Naive B cell (primary cell): ENCODE data around the gene METTL15. TPM values are rescaled to one million over a fixed set of nuclear protein-coding genes. Genes with fewer than 3 reads are reported as not detected.
"Not testable (repeated sequence)": the region's sequence is repeated elsewhere in the genome, so short reads cannot be mapped to it uniquely, and the experiment has no call there.

Source experiments
- ATAC-seq, 2 donors: fragments of 150-1000 bp; cut with Tn5 transposase; 2 replicates each; pipeline ENCODE4 v1.10.0; 2021; ENCODE audit warnings: low read depth in 2 of 2, mild to moderate bottlenecking in 2 of 2, moderate library complexity in 2 of 2
- DNase-seq: peaks from one replicate; pipeline ENCODE4 v3.0.0; 2022
- H3K27ac Mint-ChIP-seq, 6 donors: one replicate each; pipeline ENCODE4 v1.8.0; 2020 to 2022; ENCODE audit warnings: mild to moderate bottlenecking in 6 of 6, mixed read lengths in 6 of 6, moderate library complexity in 5 of 6, inconsistent platforms in 2 of 6
- H3K27me3 Mint-ChIP-seq, 3 donors: one replicate each; pipeline ENCODE4 v1.8.0; 2021 to 2022; ENCODE audit warnings: mixed read lengths in 3 of 3, mild to moderate bottlenecking in 1 of 3
- H3K36me3 Mint-ChIP-seq, 2 donors: one replicate each; pipeline ENCODE4 v1.8.0; 2020 to 2022; ENCODE audit warnings: mixed read lengths in 2 of 2, inconsistent platforms in 1 of 2, mild to moderate bottlenecking in 1 of 2
- H3K4me1 Mint-ChIP-seq, 3 donors: one replicate each; pipeline ENCODE4 v1.8.0; 2020 to 2022; ENCODE audit warnings: mixed read lengths in 3 of 3, inconsistent platforms in 1 of 3, mild to moderate bottlenecking in 1 of 3, moderate library complexity in 1 of 3
- H3K4me3 Mint-ChIP-seq, 8 donors: one replicate each; pipeline ENCODE4 v1.8.0; 2020 to 2022; ENCODE audit warnings: mild to moderate bottlenecking in 8 of 8, mixed read lengths in 8 of 8, moderate library complexity in 8 of 8, inconsistent platforms in 2 of 8
- H3K9me3 Mint-ChIP-seq, 7 donors: one replicate each; pipeline ENCODE4 v1.8.0; 2020 to 2022; ENCODE audit warnings: mixed read lengths in 7 of 7, mild to moderate bottlenecking in 5 of 7, inconsistent platforms in 2 of 7, moderate library complexity in 1 of 7
- polyA plus RNA-seq, 6 donors: library from polyadenylated mRNA; unstranded; fragments of 300-500 nt; fragmentation: Illumina TruSeq; gene quantifications; one replicate each; pipeline ENCODE4 v1.2.3, GENCODE V29; 2021; ENCODE audit warnings: low read depth in 6 of 6

Gene METTL15
- polyA plus RNA-seq, 6 donors from 2014 or later: 5.0 to 7.8 (median 6.4) TPM

- DNase-seq: no peak
- peaks cover 4 to 6% (median 5%) of the 10 kb centered on the region in 3 donors for H3K4me1 Mint-ChIP-seq
- H3K36me3 Mint-ChIP-seq: peaks cover 10 to 13% of the 10 kb centered on the region in 2 donors
- no peaks in the 10 kb centered on the region for H3K9me3 Mint-ChIP-seq
- no peak overlapping the region for H3K27ac Mint-ChIP-seq
- no peak for ATAC-seq
- H3K27me3 Mint-ChIP-seq: no peaks in the 10 kb centered on the region
- no peak overlapping the region for H3K4me3 Mint-ChIP-seq
These were observed 15.0 kb downstream of the METTL15 start for GRCh38 chr11:28123151-28123581.

GRCh38 chr11:28132548-28132947 is 24.4 kb downstream of the METTL15 start:
- Mint-ChIP-seq H3K36me3 (peaks cover 15 to 31% of the 10 kb centered on the region in 2 donors), H3K4me3 (no peak overlapping the region), H3K27ac (no peak overlapping the region), H3K4me1 (no peaks in the 10 kb centered on the region), H3K9me3 (peaks cover 0 to 30% (median 7%) of the 10 kb centered on the region in 7 donors), H3K27me3 (no peaks in the 10 kb centered on the region)
- ATAC-seq (no peak), DNase-seq (no peak)

- Mint-ChIP-seq H3K36me3 (peaks cover 21 to 36% of the 10 kb centered on the region in 2 donors), H3K9me3 (peaks cover 0 to 36% (median 12%) of the 10 kb centered on the region in 7 donors), H3K27ac (no peak overlapping the region), H3K4me3 (no peak overlapping the region), H3K4me1 (no peaks in the 10 kb centered on the region), H3K27me3 (no peaks in the 10 kb centered on the region)
- no peak for DNase-seq
- ATAC-seq: no peak
These were observed 25.0 kb downstream of the METTL15 start for GRCh38 chr11:28133146-28133545.

- not testable (repeated sequence) for H3K4me1 Mint-ChIP-seq, H3K27me3 Mint-ChIP-seq, H3K4me3 Mint-ChIP-seq, DNase-seq, H3K27ac Mint-ChIP-seq, ATAC-seq
- Mint-ChIP-seq H3K9me3 (peaks cover 9 to 63% (median 41%) of the 10 kb centered on the region in 7 donors), H3K36me3 (peaks cover 44 to 57% of the 10 kb centered on the region in 2 donors)
These were observed 28.0 kb downstream of the METTL15 start for GRCh38 chr11:28136157-28136556.

GRCh38 chr11:28137366-28137765 is 29.2 kb downstream of the METTL15 start:
- peaks cover 46 to 58% of the 10 kb centered on the region in 2 donors for H3K36me3 Mint-ChIP-seq
- H3K4me1 Mint-ChIP-seq: no peaks in the 10 kb centered on the region
- DNase-seq (no peak), ATAC-seq (no peak)
- H3K9me3 Mint-ChIP-seq: peaks cover 9 to 66% (median 44%) of the 10 kb centered on the region in 7 donors
- H3K27me3 Mint-ChIP-seq: no peaks in the 10 kb centered on the region
- H3K4me3 Mint-ChIP-seq: no peak overlapping the region
- no peak overlapping the region for H3K27ac Mint-ChIP-seq

GRCh38 chr11:28137832-28138231 is 29.6 kb downstream of the METTL15 start:
- Mint-ChIP-seq H3K27ac (no peak overlapping the region), H3K36me3 (peaks cover 46 to 56% of the 10 kb centered on the region in 2 donors), H3K4me1 (no peaks in the 10 kb centered on the region), H3K9me3 (peaks cover 9 to 66% (median 44%) of the 10 kb centered on the region in 7 donors), H3K27me3 (no peaks in the 10 kb centered on the region), H3K4me3 (no peak overlapping the region)
- no peak for ATAC-seq
- no peak for DNase-seq

- no peak for DNase-seq
- Mint-ChIP-seq H3K4me3 (no peak overlapping the region), H3K27me3 (no peaks in the 10 kb centered on the region), H3K9me3 (peaks cover 9 to 58% (median 44%) of the 10 kb centered on the region in 7 donors), H3K36me3 (peaks cover 46 to 47% of the 10 kb centered on the region in 2 donors), H3K27ac (no peak overlapping the region), H3K4me1 (peaks cover 0 to 11% (median 6%) of the 10 kb centered on the region in 3 donors)
- no peak for ATAC-seq
These were observed 31.7 kb downstream of the METTL15 start for GRCh38 chr11:28139841-28140415.

- ATAC-seq (no peak), DNase-seq (no peak)
- Mint-ChIP-seq H3K4me1 (peaks cover 0 to 11% (median 9%) of the 10 kb centered on the region in 3 donors), H3K4me3 (no peak overlapping the region), H3K27ac (no peak overlapping the region), H3K9me3 (peaks cover 9 to 51% (median 43%) of the 10 kb centered on the region in 7 donors), H3K27me3 (no peaks in the 10 kb centered on the region), H3K36me3 (peaks cover 41% of the 10 kb centered on the region in 2 donors)
These were observed 32.7 kb downstream of the METTL15 start for GRCh38 chr11:28140689-28141455.

- H3K4me1 Mint-ChIP-seq: peaks cover 0 to 11% (median 9%) of the 10 kb centered on the region in 3 donors
These were observed 34.5 kb downstream of the METTL15 start for GRCh38 chr11:28142724-28143123.

GRCh38 chr11:28144808-28145207 is 36.6 kb downstream of the METTL15 start:
- peaks cover 15% of the 10 kb centered on the region in 2 donors for H3K36me3 Mint-ChIP-seq
- no peak overlapping the region for H3K27ac Mint-ChIP-seq
- H3K27me3 Mint-ChIP-seq: no peaks in the 10 kb centered on the region
- no peak for DNase-seq
- H3K4me3 Mint-ChIP-seq: no peak overlapping the region
- H3K4me1 Mint-ChIP-seq: peaks cover 0 to 11% (median 9%) of the 10 kb centered on the region in 3 donors
- ATAC-seq: peak; percentile 77 to 82
- H3K9me3 Mint-ChIP-seq: peaks cover 8 to 16% (median 13%) of the 10 kb centered on the region in 7 donors

More at GRCh38 chr11:28142724-28143123, 34.5 kb downstream of the METTL15 start:
- Mint-ChIP-seq H3K9me3 (peaks cover 9 to 36% (median 33%) of the 10 kb centered on the region in 7 donors), H3K27ac (peak overlapping the region in 1 of 6 donors; percentile 2), H3K36me3 (peaks cover 26 to 29% of the 10 kb centered on the region in 2 donors), H3K27me3 (no peaks in the 10 kb centered on the region), H3K4me3 (no peak overlapping the region)
- DNase-seq (no peak), ATAC-seq (no peak)

GRCh38 chr11:28146123-28146751 is 38.0 kb downstream of the METTL15 start:
- Mint-ChIP-seq H3K27me3 (no peaks in the 10 kb centered on the region), H3K36me3 (peaks cover under 1% of the 10 kb centered on the region in 2 donors), H3K9me3 (peaks cover 0 to 2% (median under 1%) of the 10 kb centered on the region in 7 donors), H3K4me1 (peaks cover 0 to 11% (median 9%) of the 10 kb centered on the region in 3 donors), H3K4me3 (no peak overlapping the region), H3K27ac (no peak overlapping the region)
- DNase-seq (no peak), ATAC-seq (no peak)

GRCh38 chr11:28152743-28153142 is 44.6 kb downstream of the METTL15 start:
- DNase-seq (no peak), ATAC-seq (no peak)
- no peak overlapping the region for H3K27ac Mint-ChIP-seq
- no peak overlapping the region for H3K4me3 Mint-ChIP-seq
- no peaks in the 10 kb centered on the region for H3K4me1 Mint-ChIP-seq
- H3K36me3 Mint-ChIP-seq: peaks cover 9 to 13% of the 10 kb centered on the region in 2 donors
- peaks cover 0 to 3% (median 0%) of the 10 kb centered on the region in 7 donors for H3K9me3 Mint-ChIP-seq
- H3K27me3 Mint-ChIP-seq: no peaks in the 10 kb centered on the region

GRCh38 chr11:28153586-28153985 is 45.4 kb downstream of the METTL15 start:
- no peak overlapping the region for H3K4me3 Mint-ChIP-seq

More at GRCh38 chr11:28153586-28153985, 45.4 kb downstream of the METTL15 start:
- Mint-ChIP-seq H3K4me1 (no peaks in the 10 kb centered on the region), H3K36me3 (peaks cover 15 to 17% of the 10 kb centered on the region in 2 donors), H3K27me3 (no peaks in the 10 kb centered on the region), H3K27ac (no peak overlapping the region), H3K9me3 (peaks cover 0 to 5% (median 0%) of the 10 kb centered on the region in 7 donors)
- DNase-seq: no peak
- ATAC-seq: no peak
